ENCODE results near the gene SEMA4C. TPM values are rescaled to one million over a fixed set of nuclear protein-coding genes. Genes with fewer than 3 reads are reported as not detected.
A peak's percentile ranks its signal among the peaks of the same experiment; 100 is the strongest.

Gene SEMA4C
- polyA plus RNA-seq, 1 of the 3 experiments (the other 2 are of a cell fraction): 34.8 TPM

DNA sequence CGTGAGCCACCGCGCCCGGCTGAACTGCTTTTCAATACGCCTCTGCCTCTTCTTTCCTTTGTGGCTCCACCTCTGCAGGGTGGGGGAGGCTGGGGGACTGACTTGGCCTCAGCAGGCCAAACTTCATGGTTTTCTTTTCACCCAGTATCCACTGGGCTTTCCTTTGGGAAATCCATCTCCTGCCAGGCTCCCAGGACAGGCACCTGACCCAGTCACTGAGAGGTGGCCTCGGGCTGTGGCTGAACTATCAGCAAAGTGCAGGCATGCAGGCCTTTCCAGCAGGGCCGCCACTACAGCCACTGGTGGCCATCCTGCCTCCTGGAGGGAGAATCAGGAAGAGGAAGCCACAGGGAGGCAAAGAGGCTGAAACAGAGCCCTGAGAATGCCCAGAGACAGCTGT, 33.4 kb upstream of the SEMA4C start:
- no peaks in the 10 kb centered on the region for H3F3A ChIP-seq (replicated peaks; ENCODE audit: insufficient read depth)
- DNase-seq: peak; percentile 54
- no peaks in the 10 kb centered on the region for H3K79me2 ChIP-seq (ENCODE audit: insufficient read depth)
- H3K9ac ChIP-seq: no peak overlapping the region
- H3K27me3 ChIP-seq (ENCODE audit: insufficient read depth): no peaks in the 10 kb centered on the region
- no peaks in the 10 kb centered on the region for H3K36me3 ChIP-seq (replicated peaks in 1 of 2; ENCODE audit: control insufficient read depth in 1 of 2, insufficient read depth in 2 of 2, low read length in 1 of 2)
- CTCF ChIA-PET: interaction anchor here (0.9 to 2.7 kb wide), 3 partner anchors 44 to 47 kb away, joined by 5 to 12 read pairs (median 6); partner anchors contain the start of gene ANKRD39
- no peak overlapping the region for H3K4me2 ChIP-seq
- no peak overlapping the region for H3K4me3 ChIP-seq (ENCODE audit: low read depth in 2 of 2, low read length in 1 of 2)
- POLR2A ChIA-PET: no interaction called here
- H4K20me1 ChIP-seq (ENCODE audit: insufficient read depth): no peaks in the 10 kb centered on the region
- no peak overlapping the region for H3K27ac ChIP-seq (ENCODE audit: low read depth in 2 of 2, low read length in 1 of 2)
- no peaks in the 10 kb centered on the region for H3K9me2 ChIP-seq
- H3K9me3 ChIP-seq: no peaks in the 10 kb centered on the region
- WGBS (ENCODE audit: low lambda C conversion rate): 79% methylated on average over 7 of the region's 7 CpGs
- no peak overlapping the region for H2AFZ ChIP-seq (ENCODE audit: low read depth)
- H3K4me1 ChIP-seq (ENCODE audit: control insufficient read depth in 1 of 2, insufficient read depth in 2 of 2, low read depth in 1 of 2, low read length in 1 of 2): peaks cover 0 to 26% of the 10 kb centered on the region in 2 experiments; a peak in 1 of 4 replicates
- no peak for TF ChIP-seq EP300 (IDR thresholded peaks at IDR 0.05; ENCODE audit: borderline replicate concordance in 1 of 2, low read depth in 1 of 2, low read length in 1 of 2)
- TF ChIP-seq, protein P1, sequence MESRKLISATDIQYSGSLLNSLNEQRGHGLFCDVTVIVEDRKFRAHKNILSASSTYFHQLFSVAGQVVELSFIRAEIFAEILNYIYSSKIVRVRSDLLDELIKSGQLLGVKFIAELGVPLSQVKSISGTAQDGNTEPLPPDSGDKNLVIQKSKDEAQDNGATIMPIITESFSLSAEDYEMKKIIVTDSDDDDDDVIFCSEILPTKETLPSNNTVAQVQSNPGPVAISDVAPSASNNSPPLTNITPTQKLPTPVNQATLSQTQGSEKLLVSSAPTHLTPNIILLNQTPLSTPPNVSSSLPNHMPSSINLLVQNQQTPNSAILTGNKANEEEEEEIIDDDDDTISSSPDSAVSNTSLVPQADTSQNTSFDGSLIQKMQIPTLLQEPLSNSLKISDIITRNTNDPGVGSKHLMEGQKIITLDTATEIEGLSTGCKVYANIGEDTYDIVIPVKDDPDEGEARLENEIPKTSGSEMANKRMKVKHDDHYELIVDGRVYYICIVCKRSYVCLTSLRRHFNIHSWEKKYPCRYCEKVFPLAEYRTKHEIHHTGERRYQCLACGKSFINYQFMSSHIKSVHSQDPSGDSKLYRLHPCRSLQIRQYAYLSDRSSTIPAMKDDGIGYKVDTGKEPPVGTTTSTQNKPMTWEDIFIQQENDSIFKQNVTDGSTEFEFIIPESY (IDR thresholded peaks at IDR 0.05; ENCODE audit: borderline replicate concordance, low read depth): no peak
- no peak for TF ChIP-seq CTCF (IDR thresholded peaks at IDR 0.05)

GRCh38 chr2:96900237-96900636, 30.4 kb upstream of the SEMA4C start:
- Histone ChIP-seq H3K9ac (no peak overlapping the region), H3K9me2 (no peaks in the 10 kb centered on the region), H3K36me3 (replicated peaks in 1 of 2; ENCODE audit: control insufficient read depth in 1 of 2, insufficient read depth in 2 of 2, low read length in 1 of 2) (no peaks in the 10 kb centered on the region), H3K27me3 (ENCODE audit: insufficient read depth) (no peaks in the 10 kb centered on the region), H3K4me1 (ENCODE audit: control insufficient read depth in 1 of 2, insufficient read depth in 2 of 2, low read depth in 1 of 2, low read length in 1 of 2) (peaks cover 0 to 13% of the 10 kb centered on the region in 2 experiments; a peak in 1 of 4 replicates), H3K9me3 (no peaks in the 10 kb centered on the region), H3F3A (replicated peaks; ENCODE audit: insufficient read depth) (no peaks in the 10 kb centered on the region), H3K4me2 (no peak overlapping the region), H2AFZ (ENCODE audit: low read depth) (no peak overlapping the region), H3K79me2 (ENCODE audit: insufficient read depth) (no peaks in the 10 kb centered on the region), H4K20me1 (ENCODE audit: insufficient read depth) (no peaks in the 10 kb centered on the region), H3K4me3 (ENCODE audit: low read depth in 2 of 2, low read length in 1 of 2) (no peak overlapping the region), H3K27ac (ENCODE audit: low read depth in 2 of 2, low read length in 1 of 2) (no peak overlapping the region)
- 72% methylated on average over 10 of the region's 10 CpGs for WGBS (ENCODE audit: low lambda C conversion rate)
- DNase-seq: no peak
- ChIA-PET CTCF (interaction anchor here (2.3 kb wide), 1 partner anchor 42 kb away, joined by 8 read pairs; the partner anchor contains the start of gene ANKRD39), POLR2A (no interaction called here)
- no peak for TF ChIP-seq USF2 (IDR thresholded peaks at IDR 0.05; ENCODE audit: borderline replicate concordance, low read depth, low read length)
- TF ChIP-seq ELF1 (IDR thresholded peaks at IDR 0.05): no peak
- TF ChIP-seq RXRA (IDR thresholded peaks at IDR 0.05; ENCODE audit: borderline replicate concordance, low read depth): no peak
- TF ChIP-seq NRF1 (IDR thresholded peaks at IDR 0.05; ENCODE audit: low read depth, low read length): no peak
- no peak for TF ChIP-seq EZH2phosphoT487 (IDR thresholded peaks at IDR 0.05; ENCODE audit: borderline replicate concordance, low read depth)
- TF ChIP-seq FOXJ3 (CRISPR knock-in tag; IDR thresholded peaks at IDR 0.05): no peak
- TF ChIP-seq, protein P1 (IDR thresholded peaks at IDR 0.05; ENCODE audit: borderline replicate concordance, low read depth): no peak
- TF ChIP-seq JUND (IDR thresholded peaks at IDR 0.05): no peak
- no peak for TF ChIP-seq IRF3 (IDR thresholded peaks at IDR 0.05; ENCODE audit: low read depth, low read length)
- TF ChIP-seq, protein P2, sequence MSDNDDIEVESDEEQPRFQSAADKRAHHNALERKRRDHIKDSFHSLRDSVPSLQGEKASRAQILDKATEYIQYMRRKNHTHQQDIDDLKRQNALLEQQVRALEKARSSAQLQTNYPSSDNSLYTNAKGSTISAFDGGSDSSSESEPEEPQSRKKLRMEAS (IDR thresholded peaks at IDR 0.05; ENCODE audit: low read depth): no peak
- no peak for TF ChIP-seq TCF12 (IDR thresholded peaks at IDR 0.05)
- no peak for TF ChIP-seq REST (IDR thresholded peaks at IDR 0.05; ENCODE audit: low read depth, low read length)

Data from SK-N-SH (cell line).